Measurements from ENCODE around the gene USP9Y.

The USP9Y gene

GRCh38 chrY:12793999-12794398 is 93.0 kb downstream of the USP9Y start:
- Mint-ChIP-seq H3K4me1 (no peaks in the 10 kb centered on the region), H3K4me3 (no peak overlapping the region), H3K27me3 (ENCODE audit: low read depth) (no peaks in the 10 kb centered on the region), H3K27ac (no peak overlapping the region), H3K9me3 (no peaks in the 10 kb centered on the region), H3K36me3 (ENCODE audit: low read depth) (no peaks in the 10 kb centered on the region)
- TF ChIP-seq, protein P1, sequence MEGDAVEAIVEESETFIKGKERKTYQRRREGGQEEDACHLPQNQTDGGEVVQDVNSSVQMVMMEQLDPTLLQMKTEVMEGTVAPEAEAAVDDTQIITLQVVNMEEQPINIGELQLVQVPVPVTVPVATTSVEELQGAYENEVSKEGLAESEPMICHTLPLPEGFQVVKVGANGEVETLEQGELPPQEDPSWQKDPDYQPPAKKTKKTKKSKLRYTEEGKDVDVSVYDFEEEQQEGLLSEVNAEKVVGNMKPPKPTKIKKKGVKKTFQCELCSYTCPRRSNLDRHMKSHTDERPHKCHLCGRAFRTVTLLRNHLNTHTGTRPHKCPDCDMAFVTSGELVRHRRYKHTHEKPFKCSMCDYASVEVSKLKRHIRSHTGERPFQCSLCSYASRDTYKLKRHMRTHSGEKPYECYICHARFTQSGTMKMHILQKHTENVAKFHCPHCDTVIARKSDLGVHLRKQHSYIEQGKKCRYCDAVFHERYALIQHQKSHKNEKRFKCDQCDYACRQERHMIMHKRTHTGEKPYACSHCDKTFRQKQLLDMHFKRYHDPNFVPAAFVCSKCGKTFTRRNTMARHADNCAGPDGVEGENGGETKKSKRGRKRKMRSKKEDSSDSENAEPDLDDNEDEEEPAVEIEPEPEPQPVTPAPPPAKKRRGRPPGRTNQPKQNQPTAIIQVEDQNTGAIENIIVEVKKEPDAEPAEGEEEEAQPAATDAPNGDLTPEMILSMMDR (IDR thresholded peaks at IDR 0.05; ENCODE audit: unreplicated experiment in 3 of 3), result no peak

GRCh38 chrY:12808046-12808445 is 107.0 kb downstream of the USP9Y start:
- Mint-ChIP-seq H3K9me3 (no peaks in the 10 kb centered on the region), H3K27ac (no peak overlapping the region), H3K4me3 (no peak overlapping the region), H3K36me3 (ENCODE audit: low read depth) (no peaks in the 10 kb centered on the region), H3K4me1 (no peaks in the 10 kb centered on the region), H3K27me3 (ENCODE audit: low read depth) (no peaks in the 10 kb centered on the region)
- TF ChIP-seq, protein P1 (IDR thresholded peaks at IDR 0.05; ENCODE audit: unreplicated experiment in 3 of 3), result no peak

- Mint-ChIP-seq H3K27ac (no peak overlapping the region), H3K9me3 (no peaks in the 10 kb centered on the region), H3K36me3 (ENCODE audit: low read depth) (no peaks in the 10 kb centered on the region), H3K4me3 (no peak overlapping the region), H3K27me3 (ENCODE audit: low read depth) (no peaks in the 10 kb centered on the region), H3K4me1 (no peaks in the 10 kb centered on the region)
- TF ChIP-seq, protein P1 (IDR thresholded peaks at IDR 0.05; ENCODE audit: unreplicated experiment in 3 of 3), result no peak
These were observed 108.0 kb downstream of the USP9Y start for GRCh38 chrY:12809034-12809433.

DNA sequence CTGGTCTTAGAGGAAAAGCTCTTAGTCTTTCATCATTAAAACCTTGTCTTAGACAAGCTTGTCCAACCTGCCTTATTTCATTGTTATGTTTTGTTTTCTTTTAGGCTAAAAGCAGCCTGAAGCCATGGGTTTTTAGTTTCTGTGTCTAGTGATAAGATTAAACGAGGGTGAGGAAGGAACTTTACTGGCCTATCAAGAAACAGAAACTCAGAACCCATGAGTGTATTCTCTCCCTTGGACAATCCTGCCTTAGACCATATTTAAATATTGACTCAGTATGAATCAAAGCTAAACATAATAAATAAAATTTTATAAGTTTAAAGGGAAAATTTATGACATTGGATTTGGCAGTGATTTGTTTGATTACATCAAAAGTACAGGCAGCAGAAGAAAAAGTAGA is 122.4 kb downstream of the USP9Y start:
- H3K27ac Mint-ChIP-seq, result no peak overlapping the region
- H3K4me1 Mint-ChIP-seq, result no peaks in the 10 kb centered on the region
- no peaks in the 10 kb centered on the region for H3K36me3 Mint-ChIP-seq (ENCODE audit: low read depth)
- no peak overlapping the region for H3K4me3 Mint-ChIP-seq
- H3K9me3 Mint-ChIP-seq, result no peaks in the 10 kb centered on the region
- H3K27me3 Mint-ChIP-seq (ENCODE audit: low read depth), result no peaks in the 10 kb centered on the region
- TF ChIP-seq, protein P1 (IDR thresholded peaks at IDR 0.05; ENCODE audit: unreplicated experiment in 3 of 3), result no peak

- Mint-ChIP-seq H3K4me1 (no peaks in the 10 kb centered on the region), H3K27ac (no peak overlapping the region), H3K9me3 (no peaks in the 10 kb centered on the region), H3K4me3 (no peak overlapping the region), H3K36me3 (ENCODE audit: low read depth) (no peaks in the 10 kb centered on the region), H3K27me3 (ENCODE audit: low read depth) (no peaks in the 10 kb centered on the region)
- TF ChIP-seq, protein P1 (IDR thresholded peaks at IDR 0.05; ENCODE audit: unreplicated experiment in 3 of 3), result no peak
These were observed 125.8 kb downstream of the USP9Y start for GRCh38 chrY:12826791-12827190.

DNA sequence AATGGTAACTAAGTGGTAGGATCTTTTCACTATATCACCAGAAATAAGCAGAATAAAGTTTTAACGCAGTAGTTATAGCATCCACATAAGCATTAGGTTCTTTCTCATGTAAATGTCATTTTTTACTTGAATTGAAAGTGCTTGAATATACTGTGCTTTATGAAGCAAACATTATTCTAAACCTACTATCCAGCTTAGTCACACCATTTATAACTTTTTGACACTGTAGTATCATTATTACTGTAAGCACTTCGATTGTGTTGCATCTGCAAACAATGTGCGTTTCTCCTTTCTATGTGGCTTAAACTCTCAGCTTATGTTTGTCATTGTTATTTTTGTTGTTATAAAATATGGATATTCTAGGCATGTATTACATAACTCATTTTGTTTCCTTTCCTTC is 132.3 kb downstream of the USP9Y start:
- TF ChIP-seq, protein P1 (IDR thresholded peaks at IDR 0.05; ENCODE audit: unreplicated experiment in 3 of 3), result no peak
- Mint-ChIP-seq H3K27me3 (ENCODE audit: low read depth) (no peaks in the 10 kb centered on the region), H3K36me3 (ENCODE audit: low read depth) (no peaks in the 10 kb centered on the region), H3K9me3 (no peaks in the 10 kb centered on the region), H3K4me3 (no peak overlapping the region), H3K4me1 (no peaks in the 10 kb centered on the region), H3K27ac (no peak overlapping the region)
